Heart left ventricle (tissue), 16 donors: ENCODE measurements around the gene TSPAN15. TPM values are rescaled to one million over a fixed set of nuclear protein-coding genes. Genes with fewer than 3 reads are reported as not detected.

Experiments
- ATAC-seq, 4 donors: fragments of 200-7000 bp; cut with Tn5 transposase; one replicate each; pipeline ENCODE4 v1.9.1; 2020 to 2022; ENCODE audit warnings: moderate library complexity in 4 of 4, mild to moderate bottlenecking in 3 of 4, moderate number of reproducible peaks in 1 of 4
- DNase-seq, 5 donors: peaks; one replicate each; pipeline ENCODE4 v3.0.0-alpha.2; 2020
- H3K27ac ChIP-seq, 12 donors: fragments of 200-600 bp; sonication (generic) in 4 of 12; one replicate each; pipeline versions ENCODE4 v1.5.0 to v1.8.0; 2016 to 2022; ENCODE audit warnings: mild to moderate bottlenecking in 2 of 12
- H3K27me3 ChIP-seq, 9 donors: fragments of 200-600 bp; sonication (generic) in 2 of 9; one replicate each; pipeline versions ENCODE4 v1.5.1 to v1.8.0; 2016 to 2022; ENCODE audit warnings: mild to moderate bottlenecking in 3 of 9
- H3K36me3 ChIP-seq, 9 donors: fragments of 200-600 bp; sonication (generic) in 2 of 9; one replicate each; pipeline versions ENCODE4 v1.5.0 to v1.8.0; 2018 to 2022; ENCODE audit warnings: mild to moderate bottlenecking in 2 of 9
- H3K4me1 ChIP-seq, 12 donors: fragments of 200-600 bp; sonication (generic) in 4 of 12; one replicate each; pipeline versions ENCODE4 v1.5.0 to v1.8.0; 2016 to 2022; ENCODE audit warnings: mild to moderate bottlenecking in 3 of 12
- H3K4me3 ChIP-seq, 12 donors: fragments of 200-600 bp; sonication (generic) in 4 of 12; one replicate each; pipeline versions ENCODE4 v1.5.0 to v1.8.0; 2017 to 2022; ENCODE audit warnings: mild to moderate bottlenecking in 9 of 12, moderate library complexity in 4 of 12
- H3K9me3 ChIP-seq, 12 donors: fragments of 200-600 bp; sonication (generic) in 4 of 12; one replicate each; pipeline versions ENCODE4 v1.5.0 to v1.8.0; 2016 to 2022; ENCODE audit warnings: mild to moderate bottlenecking in 1 of 12
- POLR2A ChIP-seq, 2 donors: fragments of 450-650 bp; IDR thresholded peaks; one replicate each; pipeline ENCODE4 v1.6.1; 2017; ENCODE audit warnings: antibody characterized with exemption in 2 of 2, mild to moderate bottlenecking in 2 of 2, moderate library complexity in 2 of 2
- WGBS, 4 donors: extraction: QIAGEN DNeasy Blood & Tissue Kit in 2 of 4; methylation state at CpG; one replicate each; pipeline versions ENCODE4 v1.1.5 to v1.1.7; 2013 to 2018; 5-methylcytosine and 5-hydroxymethylcytosine counted together
- intact Hi-C, 10 donors: fragments of 100-400 bp; cut with DNase I; formaldehyde crosslinking; loops; one replicate each; pipeline versions ENCODE4 v1.11.1 to v1.14.2; 2022
- polyA plus RNA-seq, 2 donors: library from polyadenylated mRNA; stranded (reverse); fragments of 200-250 nt; gene quantifications; one replicate each; pipeline ENCODE4 v1.2.3, GENCODE V29; 2013
- total RNA-seq, 9 donors: library from RNA; depleted of rRNA in 2 of 9; stranded (reverse); fragments of >200 nt in 2 of 9; fragmentation: NEBNext Ultra II Directional in 3 of 9; extraction: Animal tissue kit (Norgen Biotek cat#: 25700) in 3 of 9; gene quantifications; one replicate each; pipeline versions ENCODE4 v1.1.0 to v1.2.4, GENCODE V29; 2016 to 2023
- TF ChIP-seq, protein P1 (sequence below), 12 donors: fragments of 200-600 bp; sonication (generic) in 4 of 12; IDR thresholded peaks; one replicate each; pipeline versions ENCODE4 v1.5.0 to v1.8.0; 2018 to 2022; ENCODE audit warnings: antibody characterized with exemption in 12 of 12, mild to moderate bottlenecking in 5 of 12
- donor health status: ischemic (EF 13 %, LVEDD 7.1; RV severe dilation, severe dysfunction).
- donor health status: healthy with polysubstance abuse.
- donor health status: DM: no; HTN: yes; CAD: no.
- donor health status: DM: no; HTN: no; CAD: no.
- donor health status: ischemic (EF 25% LVEDD 6.9; RV normal size, moderate dysfunction).
- donor health status: ischemic (EF 25% LVEDD 5.7; RV mildly dilated, moderate dysfunction).
- donor health status: healthy.
- donor health status: DM: yes; HTN: yes; CAD: no.
- donor health status: ischemic (EF 35%, LVEDD 5.7; RV mildly dilated, moderate dysfunction).
- donor health status: nonischemic (EF 11% LVEDD 7.7; RV severe dilation, severe dysfunction).
- donor health status: DM: yes; HTN: yes; CAD: no.
- donor health status: PGD.
- donor health status: ischemic (EF 29% LVEDD 5.4; RV normal size, mild dysfunction).
- donor health status: nonischemic (EF 23%, LVEDD 6.1; RV moderate dilation, normal function).

The TSPAN15 gene
- total and polyA plus RNA-seq, 11 donors, result 4.5 to 20.2 (median 11.1) TPM

DNA sequence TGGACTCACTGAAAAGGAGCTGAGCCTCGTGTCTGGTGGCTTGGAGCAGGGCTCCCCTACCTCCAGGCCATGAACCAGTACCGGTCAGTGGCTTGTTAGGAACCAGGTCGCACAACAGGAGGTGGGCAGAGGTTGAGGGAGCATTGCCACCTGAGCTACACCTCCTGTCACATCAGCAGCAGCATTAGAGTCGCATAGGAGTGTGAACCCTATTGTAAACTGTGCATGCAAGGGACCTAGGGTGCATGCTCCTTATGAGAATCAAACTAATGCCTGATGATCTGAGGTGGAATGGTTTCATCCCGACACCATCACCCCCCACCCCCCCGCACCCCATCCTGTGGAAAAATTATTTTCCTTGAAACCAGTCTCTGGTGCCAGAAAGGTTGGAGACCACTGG lies 50.4 kb downstream of the TSPAN15 start:
- peaks cover 0 to 5% (median 0%) of the 10 kb centered on the region in 9 donors for H3K36me3 ChIP-seq
- no peaks in the 10 kb centered on the region for H3K27me3 ChIP-seq
- ATAC-seq (no peak), DNase-seq (no peak)
- H3K27ac ChIP-seq, result no peak overlapping the region
- WGBS, 4 donors, result 85 to 89% (median 86%) methylated on average over 6 of the region's 6 CpGs
- intact Hi-C loops, result loop anchor here in 5 of 10 donors (5.0 to 10.0 kb wide), 3 partner anchors 64 to 267 kb away; no protein-coding TSS in a partner anchor
- no peaks in the 10 kb centered on the region for H3K9me3 ChIP-seq
- H3K4me3 ChIP-seq, result no peak overlapping the region
- H3K4me1 ChIP-seq, result peaks cover 0 to 2% (median 0%) of the 10 kb centered on the region in 12 donors
- no peak for TF ChIP-seq POLR2A (IDR thresholded peaks at IDR 0.05)
- TF ChIP-seq, protein P1, sequence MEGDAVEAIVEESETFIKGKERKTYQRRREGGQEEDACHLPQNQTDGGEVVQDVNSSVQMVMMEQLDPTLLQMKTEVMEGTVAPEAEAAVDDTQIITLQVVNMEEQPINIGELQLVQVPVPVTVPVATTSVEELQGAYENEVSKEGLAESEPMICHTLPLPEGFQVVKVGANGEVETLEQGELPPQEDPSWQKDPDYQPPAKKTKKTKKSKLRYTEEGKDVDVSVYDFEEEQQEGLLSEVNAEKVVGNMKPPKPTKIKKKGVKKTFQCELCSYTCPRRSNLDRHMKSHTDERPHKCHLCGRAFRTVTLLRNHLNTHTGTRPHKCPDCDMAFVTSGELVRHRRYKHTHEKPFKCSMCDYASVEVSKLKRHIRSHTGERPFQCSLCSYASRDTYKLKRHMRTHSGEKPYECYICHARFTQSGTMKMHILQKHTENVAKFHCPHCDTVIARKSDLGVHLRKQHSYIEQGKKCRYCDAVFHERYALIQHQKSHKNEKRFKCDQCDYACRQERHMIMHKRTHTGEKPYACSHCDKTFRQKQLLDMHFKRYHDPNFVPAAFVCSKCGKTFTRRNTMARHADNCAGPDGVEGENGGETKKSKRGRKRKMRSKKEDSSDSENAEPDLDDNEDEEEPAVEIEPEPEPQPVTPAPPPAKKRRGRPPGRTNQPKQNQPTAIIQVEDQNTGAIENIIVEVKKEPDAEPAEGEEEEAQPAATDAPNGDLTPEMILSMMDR (IDR thresholded peaks at IDR 0.05), result no peak

DNA sequence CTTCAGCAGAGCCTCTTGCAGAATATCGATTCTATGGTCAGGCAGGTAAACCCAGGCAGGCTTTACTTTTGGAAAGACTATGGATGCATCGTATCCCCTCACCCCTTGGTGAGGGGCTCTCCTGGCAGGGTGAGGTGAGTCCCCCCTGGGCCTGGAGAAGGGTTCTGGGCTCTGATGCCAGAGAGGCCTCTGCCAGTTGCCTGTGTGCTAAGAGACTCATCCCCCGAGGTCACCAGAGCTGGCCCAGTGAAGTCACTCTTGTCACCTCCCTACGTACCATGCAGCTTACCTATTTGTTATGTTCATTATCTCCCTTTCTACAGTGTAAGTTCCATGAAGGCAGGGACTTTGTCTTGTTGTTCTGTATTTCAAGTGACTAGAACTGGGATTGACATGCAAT lies 51.3 kb downstream of the TSPAN15 start:
- H3K36me3 ChIP-seq, result peaks cover 0 to 5% (median 0%) of the 10 kb centered on the region in 9 donors
- no peaks in the 10 kb centered on the region for H3K27me3 ChIP-seq
- intact Hi-C loops, result loop anchor here in 5 of 10 donors (5.0 to 10.0 kb wide), 3 partner anchors 65 to 268 kb away; no protein-coding TSS in a partner anchor
- no peak for ATAC-seq
- DNase-seq, result no peak
- no peak overlapping the region for H3K4me3 ChIP-seq
- no peak overlapping the region for H3K27ac ChIP-seq
- 93 to 98% (median 96%) methylated on average over 4 of the region's 4 CpGs for WGBS, 4 donors
- H3K4me1 ChIP-seq, result peaks cover 0 to 11% (median 1%) of the 10 kb centered on the region in 12 donors
- no peaks in the 10 kb centered on the region for H3K9me3 ChIP-seq
- no peak for TF ChIP-seq POLR2A (IDR thresholded peaks at IDR 0.05)
- TF ChIP-seq, protein P1 (IDR thresholded peaks at IDR 0.05), result no peak

DNA sequence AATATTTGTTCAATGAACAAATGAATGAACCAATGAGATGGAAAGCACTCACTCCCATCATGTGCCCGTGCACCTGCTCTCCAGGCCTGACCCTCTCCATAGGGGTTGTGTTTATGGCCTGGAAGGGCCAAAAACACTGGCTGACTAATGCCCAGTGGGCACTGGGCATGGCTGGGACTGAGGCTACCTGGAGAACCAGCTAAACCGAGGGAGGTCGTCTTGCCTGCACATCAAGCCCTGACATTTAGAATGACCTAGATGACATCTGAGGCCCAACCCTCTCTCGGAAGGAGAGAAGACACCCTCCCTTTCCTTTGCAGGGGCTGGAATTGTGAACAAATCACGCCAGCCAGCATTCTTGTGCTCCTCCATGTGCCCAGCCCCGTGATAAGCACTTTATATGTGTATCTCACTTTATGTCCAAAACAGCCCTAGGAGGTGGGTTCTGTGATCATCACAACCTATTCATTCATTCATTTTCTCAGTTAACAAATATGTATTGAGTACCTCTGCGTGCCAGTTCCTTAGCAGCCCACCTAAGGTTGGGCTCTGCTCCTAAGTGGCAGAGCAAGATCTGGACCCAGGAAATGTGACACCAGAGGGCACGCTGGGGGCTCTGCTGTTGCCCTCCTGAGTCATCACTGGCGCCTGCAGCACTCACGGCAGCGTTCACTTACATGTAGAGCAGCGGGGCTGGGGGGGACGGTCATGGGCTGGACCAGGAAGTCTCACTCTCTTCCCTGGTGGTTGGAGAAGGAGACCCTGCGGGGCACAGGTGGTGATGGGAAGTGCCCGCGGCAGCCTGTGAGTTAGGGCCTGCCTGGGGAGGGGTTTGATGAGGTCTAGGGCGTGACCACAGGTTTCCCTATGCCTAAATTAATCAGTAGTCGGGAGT lies 52.0 kb downstream of the TSPAN15 start:
- Histone ChIP-seq H3K4me3 (no peak overlapping the region), H3K4me1 (peaks cover 0 to 13% (median 4%) of the 10 kb centered on the region in 12 donors), H3K36me3 (peaks cover 0 to 5% (median 0%) of the 10 kb centered on the region in 9 donors), H3K9me3 (no peaks in the 10 kb centered on the region), H3K27ac (no peak overlapping the region), H3K27me3 (no peaks in the 10 kb centered on the region)
- ATAC-seq, result no peak
- intact Hi-C loops, result loop anchor here in 5 of 10 donors (5.0 to 10.0 kb wide), 3 partner anchors 66 to 268 kb away; no protein-coding TSS in a partner anchor
- DNase-seq, result no peak
- no peak for TF ChIP-seq POLR2A (IDR thresholded peaks at IDR 0.05)
- TF ChIP-seq, protein P1 (IDR thresholded peaks at IDR 0.05), result no peak
- 78 to 88% (median 81%) methylated on average over 16 to 18 of the region's 18 CpGs for WGBS, 4 donors

DNA sequence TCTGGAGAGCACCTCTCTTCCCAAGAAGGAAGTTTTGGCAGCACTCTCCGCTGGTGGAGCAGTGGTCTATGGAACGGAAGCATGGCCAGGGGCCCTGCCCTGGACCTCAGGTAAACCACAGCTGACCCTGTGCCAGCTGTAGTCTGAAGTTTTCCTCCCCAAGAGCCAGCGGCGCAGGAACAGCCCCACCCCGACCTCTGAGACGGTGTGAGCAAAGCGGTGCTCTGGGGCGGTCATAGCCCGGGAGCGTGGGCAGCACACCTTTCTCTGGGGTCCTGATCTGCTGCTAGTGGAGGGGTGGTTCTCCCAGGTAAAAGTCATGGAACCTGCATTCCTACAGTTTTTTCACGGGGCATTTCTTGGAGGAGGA lies 52.6 kb downstream of the TSPAN15 start:
- intact Hi-C loops, result loop anchor here in 5 of 10 donors (5.0 to 10.0 kb wide), 3 partner anchors 67 to 269 kb away; no protein-coding TSS in a partner anchor
- TF ChIP-seq POLR2A (IDR thresholded peaks at IDR 0.05), result no peak
- Histone ChIP-seq H3K27me3 (no peaks in the 10 kb centered on the region), H3K27ac (no peak overlapping the region), H3K4me3 (no peak overlapping the region), H3K36me3 (peaks cover 0 to 5% (median 0%) of the 10 kb centered on the region in 9 donors), H3K9me3 (no peaks in the 10 kb centered on the region), H3K4me1 (peaks cover 0 to 13% (median 4%) of the 10 kb centered on the region in 12 donors)
- no peak for ATAC-seq
- no peak for DNase-seq
- WGBS, 4 donors, result 88 to 92% (median 91%) methylated on average over 11 of the region's 11 CpGs
